A549 (cell line): Measurements from ENCODE around the gene KIF9. TPM values are rescaled to one million over a fixed set of nuclear protein-coding genes. Genes with fewer than 3 reads are reported as not detected.
"Not testable (repeated sequence)": the region's sequence is repeated elsewhere in the genome, so short reads cannot be mapped to it uniquely, and the experiment has no call there.

Experiments
- ATAC-seq, 2 experiments: fragments of 200-7000 bp in 1 of 2; fragments of >200 bp in 1 of 2; cut with Nextera tagmentation in 1 of 2; cut with Tn5 transposase in 1 of 2; 3 replicates each; pipeline versions ENCODE4 v1.8.0 to v1.9.1; 2018 to 2020; ENCODE audit warnings: mild to moderate bottlenecking in 1 of 2, moderate library complexity in 1 of 2
- CTCF ChIA-PET: fragments of 300-600 bp; sonication (Branson Sonifier 250); formaldehyde crosslinking; extraction: SDS; loops from one replicate; lab custom pipeline; 2021; ENCODE audit warnings: antibody characterized with exemption, inconsistent platforms; lab: Yijun Ruan, JAX
- POLR2A ChIA-PET: fragments of 350-600 bp; formaldehyde crosslinking; extraction: SDS; loops from one replicate; lab custom pipeline; 2021; ENCODE audit warnings: antibody characterized with exemption, inconsistent platforms; lab: Yijun Ruan, JAX
- DNase-seq, 2 experiments: peaks; one replicate each; pipeline versions ENCODE4 v3.0.0 to v3.0.0-alpha.2; 2011 to 2016; ENCODE audit warnings: low read depth in 1 of 2, low spot score in 1 of 2
- FAIRE-seq: peaks from 2 replicates; lab custom pipeline; 2011; peaks lifted over from hg19 to GRCh38; lab: Jason Lieb, UNC
- H3K27ac ChIP-seq, 2 experiments: fragments of >200 bp; sonication (Bioruptor Twin); formaldehyde crosslinking; 3 replicates each; pipeline ENCODE4 v1.5.1; 2016 to 2017
- H3K4me1 ChIP-seq: fragments of >200 bp; sonication (Bioruptor Twin); formaldehyde crosslinking; 3 replicates; pipeline ENCODE4 v1.6.1; 2016
- H3K4me2 ChIP-seq: fragments of >200 bp; sonication (Bioruptor Twin); formaldehyde crosslinking; 3 replicates; pipeline ENCODE4 v1.6.1; 2016
- H3K4me3 ChIP-seq: fragments of >200 bp; sonication (Bioruptor Twin); formaldehyde crosslinking; 3 replicates; pipeline ENCODE4 v1.5.1; 2016
- H3K9me3 ChIP-seq: fragments of >200 bp; sonication (Bioruptor Twin); formaldehyde crosslinking; 3 replicates; pipeline ENCODE4 v1.6.1; 2016
- CHD4 ChIP-seq: fragments of 200-600 bp; sonication (generic); IDR thresholded peaks from 2 replicates; pipeline ENCODE4 v1.6.1; 2016; ENCODE audit warnings: antibody characterized with exemption, mild to moderate bottlenecking, borderline replicate concordance
- CTCF ChIP-seq: fragments of >200 bp; sonication (Bioruptor Twin); formaldehyde crosslinking; IDR thresholded peaks from 3 replicates; pipeline ENCODE4 v1.5.1; 2016
- EHF ChIP-seq: fragments of 250-450 bp; sonication (Bioruptor Pico); IDR thresholded peaks from 2 replicates; pipeline ENCODE4 v1.5.0; 2020; ENCODE audit warnings: mild to moderate bottlenecking
- EHMT2 ChIP-seq: fragments of 200-600 bp; sonication (generic); IDR thresholded peaks from 2 replicates; pipeline ENCODE4 v1.6.1; 2016; ENCODE audit warnings: antibody characterized with exemption, low read depth, mild to moderate bottlenecking, moderate library complexity
- EP300 ChIP-seq, 2 experiments: fragments of >200 bp; sonication (Bioruptor Twin); formaldehyde crosslinking; IDR thresholded peaks; 2 replicates in 1 of 2; 3 replicates in 1 of 2; pipeline ENCODE4 v1.6.1; 2016 to 2017
- ESRRA ChIP-seq: fragments of 150-350 bp; IDR thresholded peaks from 2 replicates; pipeline ENCODE4 v1.6.1; 2014; ENCODE audit warnings: mild to moderate bottlenecking, low read length, borderline replicate concordance
- FOSB ChIP-seq: fragments of 250-450 bp; sonication (Bioruptor Pico); IDR thresholded peaks from 2 replicates; pipeline ENCODE4 v1.5.0; 2020; ENCODE audit warnings: mild to moderate bottlenecking, moderate library complexity
- FOSL2 ChIP-seq, 2 experiments: fragments of 450-650 bp in 1 of 2; fragments of >200 bp in 1 of 2; sonication (Bioruptor Twin) in 1 of 2; formaldehyde crosslinking; IDR thresholded peaks; 2 replicates each; pipeline versions ENCODE4 v1.5.0 to v1.6.1; 2016 to 2020; ENCODE audit warnings: mild to moderate bottlenecking in 1 of 2, moderate library complexity in 1 of 2
- HDAC2 ChIP-seq: fragments of 200-600 bp; sonication (generic); IDR thresholded peaks from 2 replicates; pipeline ENCODE4 v1.6.1; 2016
- HES2 ChIP-seq: fragments of >200 bp; sonication (Bioruptor Twin); formaldehyde crosslinking; IDR thresholded peaks from 2 replicates; pipeline ENCODE4 v1.6.1; 2016
- HEYL ChIP-seq: fragments of 250-450 bp; sonication (Bioruptor Pico); IDR thresholded peaks from 2 replicates; pipeline ENCODE4 v1.8.0; 2021; ENCODE audit warnings: mild to moderate bottlenecking, moderate library complexity
- HOXA7 ChIP-seq: fragments of 250-450 bp; sonication (Bioruptor Pico); IDR thresholded peaks from 2 replicates; pipeline ENCODE4 v1.5.0; 2020; ENCODE audit warnings: mild to moderate bottlenecking, moderate library complexity
- HOXB13 ChIP-seq: fragments of 250-450 bp; sonication (Bioruptor Pico); IDR thresholded peaks from 2 replicates; pipeline ENCODE4 v1.5.0; 2020; ENCODE audit warnings: low read depth, mild to moderate bottlenecking, moderate library complexity
- JUNB ChIP-seq: fragments of >200 bp; sonication (Bioruptor Twin); formaldehyde crosslinking; IDR thresholded peaks from 2 replicates; pipeline ENCODE4 v1.6.1; 2016
- KDM1A ChIP-seq: fragments of 200-600 bp; sonication (generic); IDR thresholded peaks from 2 replicates; pipeline ENCODE4 v1.6.1; 2016; ENCODE audit warnings: low read depth, mild to moderate bottlenecking
- NPAS2 ChIP-seq: fragments of 250-450 bp; sonication (Bioruptor Pico); IDR thresholded peaks from 2 replicates; pipeline ENCODE4 v1.8.0; 2022; ENCODE audit warnings: mild to moderate bottlenecking, moderate library complexity, borderline replicate concordance
- NR3C1 ChIP-seq: fragments of >200 bp; sonication (Bioruptor Twin); formaldehyde crosslinking; IDR thresholded peaks from 3 replicates; pipeline ENCODE4 v1.6.1; 2017
- PBX3 ChIP-seq: IDR thresholded peaks from 2 replicates; pipeline ENCODE4 v1.6.1; 2012
- RARB ChIP-seq: fragments of 250-450 bp; sonication (Bioruptor Pico); IDR thresholded peaks from 2 replicates; pipeline ENCODE4 v1.8.0; 2021; ENCODE audit warnings: mild to moderate bottlenecking, moderate library complexity
- REST ChIP-seq: fragments of 200-600 bp; sonication (generic); IDR thresholded peaks from 2 replicates; pipeline ENCODE4 v1.6.1; 2016; ENCODE audit warnings: antibody characterized with exemption, mild to moderate bottlenecking, moderate library complexity
- TFCP2L1 ChIP-seq: fragments of 250-450 bp; sonication (Bioruptor Pico); IDR thresholded peaks from 2 replicates; pipeline ENCODE4 v1.5.0; 2021; ENCODE audit warnings: mild to moderate bottlenecking
- TP53 ChIP-seq: fragments of 250-450 bp; sonication (Bioruptor Pico); IDR thresholded peaks from 2 replicates; pipeline ENCODE4 v1.5.0; 2021; ENCODE audit warnings: mild to moderate bottlenecking, moderate library complexity
- USF2 ChIP-seq: fragments of 450-650 bp; IDR thresholded peaks from 2 replicates; pipeline ENCODE4 v1.6.1; 2014; ENCODE audit warnings: antibody characterized with exemption
- ZC3H11A ChIP-seq: fragments of 450-650 bp; IDR thresholded peaks from 2 replicates; pipeline ENCODE4 v1.6.1; 2014; ENCODE audit warnings: antibody characterized with exemption, mild to moderate bottlenecking
- ZSCAN20 ChIP-seq: fragments of 250-450 bp; sonication (Bioruptor Pico); IDR thresholded peaks from 2 replicates; pipeline ENCODE4 v1.8.0; 2022; ENCODE audit warnings: mild to moderate bottlenecking, moderate library complexity
- WGBS: methylation state at CpG from one replicate; pipeline ENCODE4 v1.1.6; 2017; ENCODE audit errors: missing lambda C conversion rate; 5-methylcytosine and 5-hydroxymethylcytosine counted together
- polyA plus RNA-seq, 4 experiments: library from polyadenylated mRNA; depleted of rRNA in 3 of 4; stranded (reverse); fragments of >200 nt; fragmentation: RNase III in 1 of 4; extraction: RNeasy Plus Mini Kit Qiagen cat#74134 plus additional on column Dnase treatment in 1 of 4; gene quantifications; 2 replicates in 3 of 4; 3 replicates in 1 of 4; pipeline ENCODE4 v1.2.3, GENCODE V29; 2011 to 2017

Gene KIF9
- polyA plus RNA-seq, 2 of the 4 experiments (the other 2 are of a cell fraction) = 12.6 to 15.5 TPM

GRCh38 chr3:47310391-47310790 lies 27.8 kb upstream of the KIF9 start (continued):
- TF ChIP-seq USF2 = no peak
- no peak for TF ChIP-seq HEYL (CRISPR knock-in tag)

GRCh38 chr3:47309231-47309630 lies 26.6 kb upstream of the KIF9 start:
- H3K4me2 ChIP-seq, H3K9me3 ChIP-seq, DNase-seq, ATAC-seq, FAIRE-seq, H3K4me3 ChIP-seq, H3K4me1 ChIP-seq, H3K27ac ChIP-seq, POLR2A ChIA-PET: not testable (repeated sequence)
- CTCF ChIA-PET = interaction anchor here (1.1 to 6.8 kb wide), 2 partner anchors 14 to 15 kb away, joined by 3 to 38 read pairs; no protein-coding TSS in a partner anchor
- 87% methylated on average over 9 of the region's 28 CpGs for WGBS

GRCh38 chr3:47306022-47306421 lies 23.4 kb upstream of the KIF9 start:
- Histone ChIP-seq H3K4me2 (no peak overlapping the region), H3K9me3 (no peaks in the 10 kb centered on the region), H3K4me3 (no peak overlapping the region), H3K27ac (no peak overlapping the region), H3K4me1 (no peaks in the 10 kb centered on the region)
- no peak for FAIRE-seq
- TF ChIP-seq TFCP2L1 (CRISPR knock-in tag) (no peak), CTCF (no peak), ZC3H11A (no peak), EHF (CRISPR knock-in tag) (no peak), TP53 (CRISPR knock-in tag) (no peak), HOXB13 (CRISPR knock-in tag) (no peak), EP300 (IDR thresholded peaks at IDR 0.05) (no peak), FOSL2 (IDR thresholded peaks at IDR 0.05) (no peak), FOSL2 (CRISPR knock-in tag; IDR thresholded peaks at IDR 0.05) (no peak)
- ChIA-PET CTCF (interaction anchor here (0.9 kb wide), 1 partner anchor 18 kb away, joined by 3 read pairs; no protein-coding TSS in a partner anchor), POLR2A (no interaction called here)
- WGBS = 89% methylated on average over 2 of the region's 2 CpGs
- no peak for DNase-seq
- no peak for ATAC-seq

- Histone ChIP-seq H3K4me3 (no peak overlapping the region), H3K4me2 (no peak overlapping the region), H3K4me1 (no peaks in the 10 kb centered on the region), H3K27ac (no peak overlapping the region), H3K9me3 (no peaks in the 10 kb centered on the region)
- ChIA-PET POLR2A (no interaction called here), CTCF (no interaction called here)
- ATAC-seq = no peak
- TF ChIP-seq NR3C1 (no peak), HES2 (no peak), PBX3 (no peak), USF2 (no peak), REST (no peak), ESRRA (no peak), CHD4 (no peak), ZC3H11A (no peak), ZSCAN20 (no peak), HOXA7 (CRISPR knock-in tag) (no peak), JUNB (no peak), EHMT2 (no peak), NPAS2 (CRISPR knock-in tag) (no peak), RARB (CRISPR knock-in tag) (no peak), HDAC2 (no peak), KDM1A (no peak), FOSB (CRISPR knock-in tag) (no peak)
- DNase-seq = no peak
- no peak for FAIRE-seq
Measured at GRCh38 chr3:47301456-47301855, 18.9 kb upstream of the KIF9 start.
